Measurements from ENCODE around the gene PCGF2. TPM values are rescaled to one million over a fixed set of nuclear protein-coding genes. Genes with fewer than 3 reads are reported as not detected.

PCGF2 gene
- total RNA-seq, 1 donor from 2014 or later: 20.7 TPM

DNA sequence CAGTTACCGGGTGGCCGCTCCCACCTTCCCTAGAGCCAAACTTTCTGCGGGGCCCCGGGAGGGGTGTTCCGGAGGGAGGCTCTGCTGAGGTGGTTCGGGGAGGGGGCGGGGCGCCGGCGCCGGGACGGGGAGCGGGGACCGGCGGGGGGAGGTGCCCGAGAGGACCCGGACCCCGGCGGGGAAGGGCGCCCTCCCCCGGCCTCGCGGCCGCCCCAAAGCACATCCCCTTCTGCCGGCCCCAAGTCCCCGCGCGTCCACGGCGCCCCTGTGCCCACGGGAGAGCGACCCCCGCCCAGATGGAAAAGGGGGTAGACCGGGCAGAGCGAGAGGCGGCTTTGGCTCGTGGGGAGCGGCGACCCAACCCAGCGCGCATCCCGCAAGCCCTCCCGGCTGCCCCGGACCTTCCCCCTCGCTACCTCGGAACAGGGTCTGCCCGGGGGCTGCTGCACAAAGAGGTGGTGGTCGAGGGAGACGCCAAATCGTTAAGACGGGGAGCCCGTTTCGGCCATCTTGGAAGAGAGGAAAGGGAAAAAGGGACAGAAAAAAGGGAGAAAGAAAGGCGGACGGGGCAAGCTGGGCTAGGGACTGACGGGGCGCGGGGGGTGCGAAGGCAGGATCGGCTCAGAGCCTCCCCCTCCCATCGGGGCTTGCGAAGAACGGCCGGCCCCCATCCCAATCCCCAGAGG lies 530 bp downstream of the PCGF2 start:
- TF ChIP-seq, protein P1, sequence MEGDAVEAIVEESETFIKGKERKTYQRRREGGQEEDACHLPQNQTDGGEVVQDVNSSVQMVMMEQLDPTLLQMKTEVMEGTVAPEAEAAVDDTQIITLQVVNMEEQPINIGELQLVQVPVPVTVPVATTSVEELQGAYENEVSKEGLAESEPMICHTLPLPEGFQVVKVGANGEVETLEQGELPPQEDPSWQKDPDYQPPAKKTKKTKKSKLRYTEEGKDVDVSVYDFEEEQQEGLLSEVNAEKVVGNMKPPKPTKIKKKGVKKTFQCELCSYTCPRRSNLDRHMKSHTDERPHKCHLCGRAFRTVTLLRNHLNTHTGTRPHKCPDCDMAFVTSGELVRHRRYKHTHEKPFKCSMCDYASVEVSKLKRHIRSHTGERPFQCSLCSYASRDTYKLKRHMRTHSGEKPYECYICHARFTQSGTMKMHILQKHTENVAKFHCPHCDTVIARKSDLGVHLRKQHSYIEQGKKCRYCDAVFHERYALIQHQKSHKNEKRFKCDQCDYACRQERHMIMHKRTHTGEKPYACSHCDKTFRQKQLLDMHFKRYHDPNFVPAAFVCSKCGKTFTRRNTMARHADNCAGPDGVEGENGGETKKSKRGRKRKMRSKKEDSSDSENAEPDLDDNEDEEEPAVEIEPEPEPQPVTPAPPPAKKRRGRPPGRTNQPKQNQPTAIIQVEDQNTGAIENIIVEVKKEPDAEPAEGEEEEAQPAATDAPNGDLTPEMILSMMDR (IDR thresholded peaks at IDR 0.05; ENCODE audit: borderline replicate concordance): peak; percentile 27
- Histone ChIP-seq H3K4me3 (peak overlapping the region; percentile 78), H3K27me3 (ENCODE audit: low read depth) (no peaks in the 10 kb centered on the region), H3K4me1 (peaks cover 91% of the 10 kb centered on the region), H3K9me3 (replicated peaks) (no peaks in the 10 kb centered on the region), H3K36me3 (no peaks in the 10 kb centered on the region), H3K27ac (replicated peaks) (peak overlapping the region; percentile 96)
- peak; percentile 64 for DNase-seq
- intact Hi-C loops (cut with micrococcal nuclease): no loop called here

DNA sequence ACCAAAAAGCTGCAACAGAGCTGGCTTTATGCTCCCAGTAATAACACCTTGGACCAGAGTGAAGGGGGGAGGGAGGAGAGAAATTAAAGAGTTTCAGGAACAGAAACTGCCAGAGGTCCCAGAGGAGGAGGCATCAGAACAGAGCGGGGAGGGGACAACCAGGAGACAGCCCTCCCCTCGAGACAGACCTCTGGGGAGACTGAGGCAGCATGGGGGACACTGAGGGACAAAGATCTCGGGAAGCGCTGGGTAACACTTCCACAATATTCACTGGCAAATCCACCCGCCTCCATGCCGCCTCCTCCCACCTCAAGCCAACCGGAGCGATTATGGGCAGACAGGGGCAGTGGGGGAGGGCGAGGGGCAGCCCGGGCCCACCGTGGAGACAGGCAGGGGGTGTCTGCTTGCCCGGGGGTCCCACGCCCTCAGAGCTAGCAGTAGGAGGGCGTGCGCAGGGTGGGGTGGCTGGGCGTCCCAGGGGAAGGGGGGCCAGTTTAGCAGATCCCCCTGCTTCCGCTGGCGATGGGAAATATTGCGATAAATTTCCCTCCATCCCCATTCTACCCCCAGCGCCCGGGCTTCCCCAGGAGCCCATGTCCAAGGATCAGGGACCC lies 1.2 kb downstream of the PCGF2 start:
- H3K27ac ChIP-seq (replicated peaks): peak overlapping the region; percentile 96
- DNase-seq: no peak
- peaks cover 96% of the 10 kb centered on the region for H3K4me1 ChIP-seq
- H3K9me3 ChIP-seq (replicated peaks): no peaks in the 10 kb centered on the region
- TF ChIP-seq, protein P1 (IDR thresholded peaks at IDR 0.05; ENCODE audit: borderline replicate concordance): no peak
- intact Hi-C loops (cut with micrococcal nuclease): no loop called here
- peak overlapping the region; percentile 78 for H3K4me3 ChIP-seq
- no peaks in the 10 kb centered on the region for H3K27me3 ChIP-seq (ENCODE audit: low read depth)
- no peaks in the 10 kb centered on the region for H3K36me3 ChIP-seq

DNA sequence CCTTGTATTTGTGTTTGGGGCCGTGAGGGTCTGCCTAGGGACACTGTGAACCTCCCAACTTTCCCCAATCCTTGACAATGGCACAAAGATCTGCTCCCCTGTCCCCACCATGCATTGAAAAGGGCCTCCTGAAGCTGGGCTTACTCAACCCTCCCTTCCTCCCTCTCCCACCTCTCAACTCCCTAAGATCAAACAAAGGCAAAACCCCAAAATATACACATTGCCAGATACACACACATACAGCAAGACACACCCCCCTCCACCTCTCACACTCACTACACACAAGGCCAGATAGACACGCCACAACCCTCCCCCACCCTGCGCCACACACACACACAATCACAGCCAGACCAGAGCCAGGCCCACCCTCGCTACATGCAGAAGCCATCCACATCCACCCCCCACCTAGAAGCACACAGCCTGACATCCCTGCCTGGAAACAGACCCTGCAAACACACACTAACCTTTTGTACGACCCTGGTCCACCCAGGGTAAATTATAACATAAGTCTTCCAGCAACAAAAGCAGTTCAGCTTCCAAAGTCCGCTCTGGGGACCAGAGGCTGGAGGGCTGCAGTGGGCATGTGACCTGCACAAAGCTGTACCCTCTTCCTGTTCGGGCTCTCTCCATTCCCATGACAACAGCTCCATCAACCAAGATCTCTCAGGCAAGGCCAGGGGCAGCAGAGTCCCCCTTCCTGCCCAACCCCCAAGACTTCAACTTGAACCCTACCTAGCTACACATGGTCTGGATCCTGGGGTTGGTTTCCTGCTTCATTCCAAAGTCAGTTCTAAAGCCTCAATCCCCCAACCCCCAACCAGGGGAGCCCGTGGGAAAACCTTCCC lies 1.9 kb downstream of the PCGF2 start:
- Histone ChIP-seq H3K9me3 (replicated peaks) (no peaks in the 10 kb centered on the region), H3K36me3 (no peaks in the 10 kb centered on the region), H3K27ac (replicated peaks) (peak overlapping the region; percentile 96), H3K27me3 (ENCODE audit: low read depth) (no peaks in the 10 kb centered on the region), H3K4me3 (peak overlapping the region; percentile 78), H3K4me1 (peaks cover 97% of the 10 kb centered on the region)
- TF ChIP-seq, protein P1 (IDR thresholded peaks at IDR 0.05; ENCODE audit: borderline replicate concordance): no peak
- DNase-seq: no peak
- intact Hi-C loops (cut with micrococcal nuclease): no loop called here

DNA sequence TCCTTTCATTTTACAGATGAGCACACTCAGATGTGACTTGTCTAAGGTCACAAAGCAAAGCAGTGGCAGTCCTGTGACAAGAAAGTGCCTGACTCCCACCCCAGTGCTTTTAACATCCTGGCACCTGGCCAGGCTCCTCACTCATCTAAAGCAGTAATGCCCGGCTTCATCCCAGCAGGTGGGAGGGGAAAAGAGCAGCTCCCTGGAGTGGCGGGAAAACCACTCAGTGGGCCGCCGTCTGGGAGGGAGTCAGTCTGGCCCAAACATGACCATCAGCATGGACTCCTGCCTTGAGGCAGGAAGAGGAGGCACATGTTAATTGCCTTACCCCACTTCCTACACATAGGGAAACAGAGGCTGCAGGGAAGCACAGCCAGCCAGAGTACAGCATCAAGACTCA lies 2.6 kb downstream of the PCGF2 start:
- DNase-seq: no peak
- Histone ChIP-seq H3K4me1 (peaks cover 97% of the 10 kb centered on the region), H3K36me3 (no peaks in the 10 kb centered on the region), H3K27me3 (ENCODE audit: low read depth) (no peaks in the 10 kb centered on the region), H3K9me3 (replicated peaks) (no peaks in the 10 kb centered on the region), H3K4me3 (peak overlapping the region; percentile 78), H3K27ac (replicated peaks) (peak overlapping the region; percentile 96)
- TF ChIP-seq, protein P1 (IDR thresholded peaks at IDR 0.05; ENCODE audit: borderline replicate concordance): no peak
- intact Hi-C loops (cut with micrococcal nuclease): no loop called here

DNA sequence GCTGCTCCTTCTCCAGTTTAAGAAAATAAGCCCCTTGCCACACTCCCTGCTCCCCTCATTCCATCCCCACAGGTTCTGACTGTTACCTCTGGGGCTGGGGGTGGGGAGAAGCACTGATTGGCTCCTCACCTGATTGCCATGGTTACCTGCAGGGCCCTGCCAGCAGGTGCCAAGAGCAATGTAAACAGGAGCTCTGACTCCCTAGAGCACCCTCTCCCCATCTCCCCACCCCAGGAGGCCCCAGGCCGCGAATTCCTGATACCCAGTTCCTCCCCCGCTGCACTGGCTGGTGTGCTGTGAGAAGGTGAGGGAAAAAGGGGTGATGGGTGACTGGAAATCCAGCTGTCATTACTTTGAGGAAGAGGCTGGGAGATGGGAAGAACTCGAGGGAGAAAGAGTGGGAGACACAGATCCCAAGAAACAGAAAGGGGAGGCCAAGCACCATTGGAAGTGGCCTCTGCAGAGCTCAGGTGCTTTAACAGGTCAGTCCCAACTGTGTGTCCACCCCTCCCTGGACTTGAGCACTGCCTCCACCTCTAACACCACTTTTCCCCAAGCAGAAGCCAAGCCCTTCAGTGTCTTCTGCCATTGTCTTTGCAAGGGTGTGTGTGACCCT lies 4.5 kb downstream of the PCGF2 start:
- DNase-seq: no peak
- H3K4me3 ChIP-seq: no peak overlapping the region
- peaks cover 14% of the 10 kb centered on the region for H3K36me3 ChIP-seq
- peak overlapping the region; percentile 87 for H3K27ac ChIP-seq (replicated peaks)
- no peaks in the 10 kb centered on the region for H3K9me3 ChIP-seq (replicated peaks)
- TF ChIP-seq, protein P1 (IDR thresholded peaks at IDR 0.05; ENCODE audit: borderline replicate concordance): no peak
- H3K27me3 ChIP-seq (ENCODE audit: low read depth): no peaks in the 10 kb centered on the region
- intact Hi-C loops (cut with micrococcal nuclease): no loop called here
- peaks cover 83% of the 10 kb centered on the region for H3K4me1 ChIP-seq

Measured in left ventricle myocardium inferior (tissue), 1 donor.